Left renal cortex interstitium (tissue), 4 donors: Measurements from ENCODE around the gene ARHGAP23. TPM values are rescaled to one million over a fixed set of nuclear protein-coding genes. Genes with fewer than 3 reads are reported as not detected.

ENCODE experiments used
- DNase-seq, 4 donors: peaks; one replicate each; pipeline ENCODE4 v3.0.0-alpha.2; 2013; ENCODE audit warnings: low read depth in 4 of 4, low spot score in 2 of 4, missing footprints in 1 of 4
- polyA plus RNA-seq, 4 donors: library from polyadenylated mRNA; unstranded; fragments of 120-200 nt; gene quantifications; one replicate each; pipeline ENCODE4 v1.2.1, GENCODE V29; 2013; ENCODE audit not compliant: insufficient read length in 4 of 4

Gene ARHGAP23
- polyA plus RNA-seq, 4 donors = 54.4 to 70.4 (median 63.1) TPM

DNA sequence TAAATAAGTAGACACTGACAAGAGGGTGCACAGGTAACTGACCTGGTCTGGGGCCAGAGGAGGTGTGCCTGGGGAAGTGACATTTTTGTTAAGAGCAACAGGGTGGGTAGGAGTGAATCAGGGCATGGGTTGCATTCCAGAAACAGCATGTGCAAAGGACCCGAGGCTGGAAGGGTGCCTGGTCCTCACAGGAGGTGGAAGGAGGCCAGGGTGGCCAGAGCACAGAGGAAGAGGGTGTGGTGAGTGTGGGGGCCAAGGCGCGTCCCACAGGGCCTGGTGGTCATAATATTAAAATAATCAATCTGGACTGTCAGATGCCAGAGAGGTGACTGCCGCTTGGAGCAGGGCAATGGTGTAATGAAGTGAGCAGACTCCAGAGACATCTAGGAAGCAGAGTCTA lies 14.3 kb downstream of the ARHGAP23 start:
- no peak for DNase-seq

DNA sequence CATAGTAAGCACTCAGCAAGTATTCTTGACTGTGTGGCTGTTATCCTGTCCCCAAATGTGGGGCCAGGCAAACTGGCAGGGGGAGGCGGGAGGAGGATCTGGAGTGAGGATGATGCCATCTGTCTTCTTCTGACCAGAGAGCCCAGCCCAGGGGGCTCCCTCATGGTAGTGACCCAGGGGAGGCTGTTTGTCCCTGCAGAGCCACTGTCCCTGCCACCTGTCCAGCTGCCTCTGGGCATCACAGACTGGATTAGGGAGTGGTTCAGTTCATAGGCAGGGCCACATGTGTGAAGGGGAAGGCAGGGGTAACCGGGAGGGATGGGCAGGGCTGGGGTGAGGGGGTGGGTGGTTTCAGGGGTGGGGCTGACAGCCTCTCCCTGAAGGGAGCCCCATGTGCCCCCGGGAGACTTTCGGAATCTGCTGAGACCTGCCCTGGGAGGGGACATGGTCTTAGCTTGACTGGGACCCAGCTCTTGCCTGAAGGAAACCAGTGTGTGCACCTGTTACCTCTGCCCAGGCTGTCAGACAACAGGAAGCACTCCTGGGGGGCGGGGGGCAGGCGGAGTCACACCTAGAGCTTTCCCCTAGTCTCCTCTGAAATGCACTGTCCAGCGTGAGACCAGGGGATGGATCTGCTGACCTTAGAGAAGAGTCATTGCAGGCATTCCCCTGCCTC lies 15.2 kb downstream of the ARHGAP23 start:
- no peak for DNase-seq

DNA sequence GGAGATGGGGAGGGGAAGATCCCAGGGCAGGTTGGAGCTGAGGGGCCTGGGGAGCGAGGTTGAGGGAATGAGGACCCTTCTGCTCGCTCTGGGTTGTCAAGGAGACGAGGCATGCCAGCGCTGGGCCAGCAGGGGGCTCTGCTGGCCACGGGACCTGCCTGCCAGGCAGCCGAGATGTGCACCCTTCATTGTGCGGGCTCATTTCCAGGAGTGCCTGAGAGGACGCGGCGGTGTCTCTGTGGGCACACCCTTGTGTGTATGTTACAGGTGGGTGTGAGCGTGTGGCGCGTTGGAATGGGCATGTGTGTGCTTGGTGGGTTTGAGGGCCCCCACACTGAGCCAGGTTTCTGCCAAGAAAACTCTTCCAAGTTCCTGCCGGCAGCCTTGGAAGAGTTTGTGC lies 15.9 kb downstream of the ARHGAP23 start:
- DNase-seq = no peak

DNA sequence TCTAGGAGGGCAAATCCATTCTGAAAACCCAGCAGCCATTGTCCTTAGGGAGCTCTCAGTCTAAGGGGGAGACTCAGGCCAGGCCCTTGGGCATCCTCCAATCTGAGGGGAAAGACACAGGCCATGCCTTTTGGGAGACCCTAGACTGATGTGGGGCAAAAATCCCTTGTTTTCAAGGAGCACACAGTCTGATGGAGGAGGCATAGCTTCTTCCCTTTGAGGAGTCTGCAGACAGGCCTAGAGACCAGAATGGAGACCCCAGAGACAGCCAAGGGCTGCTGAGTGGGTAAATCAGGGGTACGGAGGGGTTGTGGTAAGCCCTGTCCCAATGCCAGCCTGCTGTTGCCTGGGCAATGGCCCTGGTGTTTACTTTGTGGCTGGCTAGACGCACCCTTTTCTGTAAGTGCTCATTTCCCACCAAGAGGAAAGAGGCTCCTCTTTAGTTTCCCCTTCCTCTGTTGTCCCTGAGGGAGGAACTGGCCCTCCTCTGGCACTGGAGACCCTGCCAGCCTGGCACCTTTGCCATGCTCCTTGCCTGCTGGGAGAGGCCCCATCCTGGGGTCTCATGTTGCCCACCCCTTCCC lies 19.3 kb downstream of the ARHGAP23 start:
- no peak for DNase-seq

DNA sequence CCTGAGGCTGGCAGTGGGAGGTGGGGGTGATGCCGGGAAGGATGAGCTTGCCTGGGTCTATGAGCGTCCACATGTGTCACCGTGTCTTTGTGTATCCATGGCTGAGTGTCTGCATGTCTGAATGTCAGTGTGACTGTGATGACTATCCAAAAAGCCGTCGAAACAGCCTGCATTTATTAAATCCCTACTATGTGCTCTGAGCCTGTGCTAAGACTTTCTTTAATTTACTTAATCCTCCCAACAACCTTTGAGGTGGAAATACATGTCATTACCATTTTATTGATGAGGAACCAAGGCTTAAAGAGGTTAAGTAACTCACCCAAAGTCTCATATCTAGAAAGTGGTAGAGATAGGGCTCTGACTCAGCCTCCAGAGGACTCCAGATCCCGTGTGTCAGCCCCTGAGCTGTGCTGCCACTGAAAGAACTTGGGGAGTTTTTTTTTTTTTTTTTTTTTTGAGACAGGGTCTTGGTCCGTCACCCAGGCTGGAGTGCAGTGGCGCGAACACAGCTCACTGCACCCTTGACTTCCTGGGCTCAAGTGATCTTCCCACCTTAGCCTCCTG lies 20.0 kb downstream of the ARHGAP23 start:
- DNase-seq = no peak

DNA sequence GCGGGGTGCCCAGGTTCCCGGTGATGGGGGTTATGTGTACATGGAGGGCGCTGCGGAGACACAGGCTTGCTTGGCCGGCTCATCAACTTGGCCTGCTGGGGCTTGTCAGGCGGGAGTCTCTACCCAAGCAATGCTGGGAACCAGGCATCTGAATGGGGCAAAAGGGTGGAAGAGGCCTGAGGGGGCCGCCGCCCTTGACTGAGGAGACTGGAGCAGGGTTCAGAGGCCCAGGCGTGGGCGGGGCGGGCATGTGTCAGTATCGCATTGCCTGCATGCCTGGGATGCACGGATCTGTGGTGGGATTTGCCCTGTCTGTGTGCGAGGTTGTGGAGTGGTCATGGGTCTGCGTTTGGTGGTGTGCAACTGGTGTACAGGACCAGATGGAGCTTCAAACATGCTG lies 21.1 kb downstream of the ARHGAP23 start:
- no peak for DNase-seq

DNA sequence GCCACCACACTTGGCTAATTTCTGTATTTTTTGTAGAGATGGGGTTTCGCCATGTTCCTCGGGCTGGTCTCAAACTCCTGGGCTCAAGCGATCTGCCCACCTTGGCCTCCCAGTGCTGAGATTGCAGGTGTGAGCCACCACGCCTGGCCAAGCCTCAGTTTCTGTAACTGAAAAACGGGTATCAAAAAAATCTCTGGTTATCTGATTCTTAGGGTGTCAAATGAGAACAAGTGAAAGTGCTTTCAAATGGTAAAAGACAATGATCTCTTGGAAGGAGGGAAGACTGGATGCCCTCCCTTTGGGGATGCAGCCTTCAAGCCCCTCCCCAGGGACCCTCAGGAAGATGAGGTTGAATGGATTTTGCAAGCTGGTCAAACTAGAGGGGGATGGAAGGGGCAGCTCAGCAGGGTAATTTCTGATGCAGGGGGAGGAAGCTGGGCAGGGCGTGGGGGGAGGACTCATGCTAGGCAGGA lies 22.3 kb downstream of the ARHGAP23 start:
- DNase-seq = no peak

DNA sequence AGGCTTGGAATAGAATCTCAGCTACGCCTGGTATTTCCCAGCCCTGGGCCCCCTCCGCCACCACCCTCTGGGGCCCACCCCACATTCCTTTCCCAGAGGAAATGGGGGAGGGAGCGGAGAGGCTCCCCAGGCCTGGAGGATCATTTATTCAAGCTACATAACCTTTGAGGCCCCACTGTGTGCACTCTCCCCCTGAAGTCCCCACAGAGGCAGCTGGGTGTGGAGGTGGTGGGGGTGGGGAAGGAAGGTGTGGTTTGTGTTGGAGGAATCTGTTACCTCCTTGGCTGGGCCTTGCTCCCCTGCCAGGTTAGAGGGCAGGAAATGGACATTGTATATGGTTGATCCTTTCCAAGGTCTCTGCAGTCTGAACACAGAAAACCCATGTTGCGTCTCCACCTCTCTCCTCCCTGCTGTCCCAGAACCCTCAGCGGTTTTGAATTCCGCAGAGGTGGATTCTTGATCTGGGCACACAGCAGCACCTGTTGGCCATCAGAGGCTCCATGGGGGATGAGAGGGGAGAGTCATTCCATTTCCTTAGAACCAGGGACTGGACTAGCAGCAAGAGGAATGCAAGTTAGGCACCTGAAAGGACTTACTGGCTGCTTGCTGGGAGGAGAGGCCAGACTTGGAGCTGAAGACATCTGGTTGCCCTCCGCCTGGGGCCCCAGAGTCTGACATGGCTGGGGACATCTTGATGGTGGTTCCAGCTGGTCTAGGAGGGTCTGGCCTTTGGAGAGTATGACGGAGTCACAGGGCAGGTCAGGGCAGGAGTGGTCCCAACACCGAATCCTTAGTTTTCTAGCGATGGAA lies 23.0 kb downstream of the ARHGAP23 start:
- DNase-seq = no peak

DNA sequence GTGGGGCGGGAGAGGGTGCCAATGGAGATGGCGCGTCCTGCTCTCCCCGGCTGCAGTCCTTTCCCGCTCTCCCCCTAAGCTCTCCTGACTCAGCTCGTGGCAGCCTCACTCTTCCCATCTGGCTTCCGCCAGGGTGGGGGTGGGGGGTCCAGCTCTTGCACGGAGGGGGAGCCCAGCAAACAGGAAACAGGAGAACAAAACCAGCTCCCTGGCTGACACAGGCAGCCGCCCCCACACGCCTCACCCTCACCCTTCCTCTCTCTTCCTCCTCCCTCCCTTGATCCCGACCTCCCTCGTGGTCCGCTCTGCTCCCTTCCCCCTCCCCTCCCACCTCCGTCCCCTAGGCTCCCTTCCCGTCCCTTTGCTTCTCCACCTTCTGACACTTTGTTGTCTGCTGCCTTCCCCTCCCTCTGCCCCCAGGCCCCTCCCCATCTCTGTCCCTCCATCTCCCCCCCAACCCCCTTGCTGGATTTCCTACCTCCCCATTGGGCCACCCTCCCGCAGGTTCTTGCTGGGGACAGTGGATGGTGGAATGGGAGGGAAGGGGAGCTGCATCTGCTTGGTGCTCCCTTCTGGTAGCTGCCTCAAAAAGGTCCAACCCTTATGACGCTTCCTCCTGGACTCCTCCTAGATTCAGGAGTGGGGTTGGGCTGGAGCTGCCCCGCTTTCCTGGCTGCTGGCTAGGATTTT lies 23.7 kb downstream of the ARHGAP23 start:
- no peak for DNase-seq

DNA sequence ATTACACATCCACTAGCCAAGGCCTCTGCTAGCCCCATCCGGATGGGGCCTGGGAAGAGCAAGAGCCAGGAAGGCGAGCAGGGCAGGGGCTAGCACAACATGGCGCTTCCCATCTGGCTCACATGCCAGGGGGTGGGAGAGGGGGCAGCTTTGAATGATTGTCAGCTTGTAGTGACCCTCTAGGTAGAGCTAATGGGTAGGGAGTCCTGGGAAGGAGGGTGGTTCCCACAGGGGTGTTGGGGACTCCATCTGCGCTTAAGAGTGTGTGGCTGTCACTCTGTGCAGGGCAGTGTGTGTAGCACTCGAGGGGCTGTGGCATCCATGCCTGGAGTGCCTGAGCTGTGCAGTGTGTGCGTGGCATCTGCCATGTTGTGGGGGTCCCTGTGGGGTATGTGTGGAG lies 24.5 kb downstream of the ARHGAP23 start:
- no peak for DNase-seq

DNA sequence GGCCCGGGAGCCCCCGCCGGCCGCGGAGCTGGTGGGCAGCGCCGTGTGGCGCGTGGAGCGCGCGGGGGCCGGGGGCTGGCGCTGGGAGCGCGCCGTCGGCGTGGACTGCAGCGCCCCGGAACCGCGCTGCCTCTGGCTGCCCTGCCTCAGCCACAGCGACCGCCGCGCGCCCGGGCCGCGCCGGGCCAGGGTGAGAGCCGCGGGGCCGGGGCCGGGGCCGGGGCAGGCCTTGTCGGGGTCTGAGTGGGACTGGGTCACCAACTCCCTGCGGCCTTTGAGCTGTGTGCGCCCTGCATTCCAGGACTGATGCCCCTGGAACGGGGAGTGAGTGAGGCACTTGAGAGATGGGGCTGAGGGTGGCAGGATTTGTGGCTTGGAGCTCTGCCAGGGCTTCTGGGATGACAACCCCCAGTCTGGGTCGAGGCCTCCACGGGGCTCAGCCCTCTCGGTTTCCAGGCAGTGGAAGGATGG lies 25.7 kb downstream of the ARHGAP23 start:
- no peak for DNase-seq

DNA sequence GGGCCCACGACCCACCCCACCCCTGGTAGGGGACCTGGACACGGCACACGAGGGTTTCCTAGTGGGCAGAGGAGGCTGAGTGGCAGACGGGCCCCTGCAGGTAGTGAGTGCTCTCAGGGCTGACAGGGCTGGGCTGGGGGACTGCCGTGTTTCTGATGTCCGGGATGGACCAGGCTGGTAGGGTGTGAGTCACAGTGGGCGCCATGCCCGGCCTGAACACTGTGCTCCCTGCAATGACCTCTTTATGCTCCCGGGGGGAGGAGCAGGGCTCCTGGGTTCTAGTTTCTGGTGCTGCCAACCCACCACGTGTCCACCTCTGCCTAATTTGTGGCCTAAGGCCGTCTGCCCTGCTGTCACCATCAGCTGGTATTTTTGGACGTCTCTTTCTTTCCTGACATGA lies 26.3 kb downstream of the ARHGAP23 start:
- DNase-seq = no peak

DNA sequence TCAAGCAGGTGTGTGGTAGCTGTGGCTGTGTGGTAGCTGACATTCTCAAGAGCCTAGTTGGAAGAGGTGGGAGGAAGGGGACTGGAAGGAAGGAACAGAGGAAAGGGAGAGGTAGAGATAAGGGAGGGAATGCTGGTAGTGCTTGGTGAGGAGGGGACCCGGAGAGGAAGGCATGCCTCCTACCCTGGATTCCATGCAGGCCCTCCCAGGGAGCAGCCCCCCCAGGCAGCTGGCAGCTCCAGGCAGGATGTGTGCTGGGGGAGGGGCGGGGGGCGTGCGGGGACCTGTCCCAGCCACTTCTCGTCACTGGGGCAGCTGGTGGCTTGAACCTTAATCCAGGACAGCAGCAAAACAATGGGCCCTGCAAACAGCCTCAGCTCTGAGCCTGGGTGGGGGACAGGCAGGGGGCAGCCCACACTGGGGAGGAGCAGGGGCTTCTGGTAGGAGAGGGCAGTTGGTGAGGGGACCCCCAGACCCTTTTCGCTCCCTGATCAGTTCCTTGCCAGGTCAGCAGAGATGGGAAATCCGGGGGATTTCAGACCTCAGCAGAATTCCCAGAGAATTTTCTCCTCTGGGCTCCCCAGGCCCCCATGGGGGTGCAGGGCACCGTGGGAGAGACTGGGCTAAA lies 27.1 kb downstream of the ARHGAP23 start:
- DNase-seq = no peak

DNA sequence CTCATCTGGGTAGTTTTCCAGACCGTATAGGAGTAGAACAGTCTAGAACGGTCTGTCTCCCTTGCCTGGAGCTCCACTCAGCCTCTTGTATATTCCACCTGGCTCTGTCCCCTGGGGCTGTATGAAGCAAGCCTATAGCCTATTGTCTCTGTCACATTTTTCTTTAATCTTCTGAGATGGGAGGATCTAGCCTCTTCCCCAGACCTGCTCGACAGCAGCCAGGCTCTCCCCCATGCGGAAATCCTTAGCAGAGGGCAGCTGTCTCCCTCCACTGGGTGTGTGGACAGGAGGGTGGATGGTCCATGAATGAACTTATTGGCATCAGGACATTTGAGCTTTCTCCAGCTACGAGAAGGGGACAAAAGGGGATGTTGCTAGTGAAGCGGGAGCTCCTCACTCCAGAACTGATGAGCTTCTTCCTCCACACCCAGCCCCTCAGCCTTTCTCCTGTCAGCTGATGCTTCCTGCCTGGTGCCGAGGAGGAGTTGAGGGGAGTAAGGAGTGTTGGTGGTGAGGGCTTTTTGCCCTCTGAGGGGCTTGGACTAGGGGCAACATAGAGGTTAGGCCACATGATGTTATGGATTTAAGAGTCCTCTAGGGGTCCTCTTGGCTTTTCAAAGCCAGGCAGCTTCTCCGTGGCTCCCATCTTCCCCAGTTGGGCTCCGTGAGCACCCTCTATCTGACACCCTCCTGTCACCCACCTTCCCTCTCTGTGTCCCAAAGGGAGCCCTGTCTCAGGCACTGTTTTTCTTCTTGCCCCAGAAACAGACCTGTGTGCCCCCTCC lies 28.0 kb downstream of the ARHGAP23 start:
- DNase-seq = no peak

DNA sequence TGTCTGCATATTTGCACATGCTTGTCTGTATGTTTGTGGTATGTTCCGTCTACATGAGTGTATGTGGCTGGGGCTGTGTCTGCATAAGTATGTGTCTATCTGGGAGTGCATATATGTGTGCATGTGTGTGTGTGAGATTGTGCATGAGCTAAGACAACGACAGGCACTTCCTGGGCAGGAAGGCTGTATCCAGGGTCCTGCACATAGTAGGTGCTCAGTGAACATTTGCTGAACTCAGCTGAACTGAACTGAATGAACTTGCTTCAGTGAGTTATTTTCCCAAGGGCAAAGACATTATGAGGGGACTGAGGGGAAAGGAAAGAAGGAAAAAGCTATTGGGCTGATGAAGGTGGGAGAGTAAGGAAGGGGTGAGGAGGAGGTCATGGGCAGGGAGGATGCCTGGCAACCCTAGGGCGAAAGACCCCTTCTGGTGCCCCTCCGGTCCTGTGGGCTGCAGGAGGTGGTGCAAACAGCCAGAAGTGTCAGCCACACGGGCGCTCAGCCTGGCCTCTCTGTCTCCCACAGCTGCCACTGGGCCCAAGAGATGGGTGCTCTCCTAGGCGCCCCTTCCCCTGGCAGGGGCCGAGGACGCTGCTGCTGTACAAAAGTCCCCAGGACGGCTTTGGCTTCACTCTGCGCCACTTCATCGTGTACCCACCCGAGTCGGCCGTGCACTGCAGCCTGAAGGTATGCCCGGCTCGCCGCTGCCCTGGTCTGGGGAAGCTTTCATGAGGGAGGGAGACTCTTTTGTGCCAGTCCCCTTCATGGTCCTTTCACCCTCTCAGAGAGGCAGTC lies 29.5 kb downstream of the ARHGAP23 start:
- DNase-seq = no peak

DNA sequence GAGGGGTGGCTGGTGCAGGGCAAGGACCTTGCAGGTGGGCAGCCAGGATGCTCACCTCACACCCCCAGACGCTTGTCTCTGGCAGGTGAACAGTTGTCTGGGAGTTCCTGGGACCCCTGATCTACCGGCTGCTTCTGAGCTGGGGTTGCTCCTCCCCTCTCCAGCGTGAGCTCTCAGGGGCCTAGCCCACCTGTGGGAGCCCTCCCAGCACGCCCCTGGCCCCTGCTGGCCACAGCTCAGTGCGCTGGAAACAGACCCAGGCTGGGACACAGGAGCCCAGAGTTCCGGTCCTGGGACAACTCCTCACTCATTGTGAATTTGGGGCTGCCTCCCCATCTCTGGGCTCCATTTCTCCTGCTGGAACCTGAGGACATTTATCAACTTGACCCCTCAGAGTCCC lies 30.3 kb downstream of the ARHGAP23 start:
- DNase-seq = no peak

DNA sequence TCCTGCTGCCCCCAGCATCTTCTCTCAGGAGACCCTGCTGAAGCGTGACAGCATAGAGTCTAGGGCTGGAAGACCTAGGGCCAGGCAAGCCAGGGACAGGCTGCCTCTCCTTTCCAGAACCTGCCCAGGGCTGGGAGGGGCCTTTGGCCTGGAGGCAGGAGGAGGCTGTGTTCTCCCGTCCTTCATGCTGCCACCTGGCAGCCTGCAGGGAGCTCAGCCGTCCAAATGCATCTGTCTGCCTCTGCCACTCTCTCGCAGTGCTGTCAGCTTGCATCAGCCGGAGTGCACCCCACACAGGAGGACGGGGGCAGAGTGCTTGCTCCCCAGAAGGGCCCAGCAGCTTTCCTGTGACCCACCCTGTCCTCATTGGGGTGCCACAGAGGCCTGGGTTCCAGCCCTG lies 31.3 kb downstream of the ARHGAP23 start:
- DNase-seq = no peak

DNA sequence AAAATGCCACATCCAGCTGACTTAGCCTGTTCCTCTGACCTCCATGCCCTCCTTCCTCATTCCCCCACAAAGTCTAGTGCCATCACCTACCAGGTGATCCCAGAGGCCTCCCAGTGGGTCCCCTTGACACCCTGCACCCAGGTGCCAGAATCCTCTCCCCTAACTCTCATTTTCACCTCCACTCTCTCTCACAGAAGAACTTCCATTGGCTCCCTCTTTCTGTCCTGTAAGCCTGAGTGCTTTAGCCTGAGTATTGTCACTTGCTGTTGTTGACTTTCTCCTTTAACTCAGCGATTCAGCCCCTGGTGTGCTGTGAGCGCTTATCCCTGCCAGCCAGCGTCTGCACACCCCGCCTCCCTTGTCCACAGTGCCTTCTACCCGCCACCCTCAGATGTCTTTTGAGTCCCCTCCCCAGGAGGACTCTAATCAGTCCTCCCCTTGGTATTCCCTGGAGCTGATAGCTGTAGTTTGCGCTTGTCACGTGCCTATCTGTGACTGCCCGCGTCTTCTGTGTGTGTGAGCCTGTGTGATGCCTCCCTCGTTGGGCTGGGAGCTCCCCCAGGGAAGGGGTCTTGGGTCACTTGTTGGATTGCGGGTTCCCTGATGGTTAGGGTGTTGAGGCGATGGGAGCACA lies 31.9 kb downstream of the ARHGAP23 start:
- DNase-seq = no peak
